ENCODE data around the gene TMEM214.
"Not testable (repeated sequence)": the region's sequence is repeated elsewhere in the genome, so short reads cannot be mapped to it uniquely, and the experiment has no call there.

TMEM214 gene

DNA sequence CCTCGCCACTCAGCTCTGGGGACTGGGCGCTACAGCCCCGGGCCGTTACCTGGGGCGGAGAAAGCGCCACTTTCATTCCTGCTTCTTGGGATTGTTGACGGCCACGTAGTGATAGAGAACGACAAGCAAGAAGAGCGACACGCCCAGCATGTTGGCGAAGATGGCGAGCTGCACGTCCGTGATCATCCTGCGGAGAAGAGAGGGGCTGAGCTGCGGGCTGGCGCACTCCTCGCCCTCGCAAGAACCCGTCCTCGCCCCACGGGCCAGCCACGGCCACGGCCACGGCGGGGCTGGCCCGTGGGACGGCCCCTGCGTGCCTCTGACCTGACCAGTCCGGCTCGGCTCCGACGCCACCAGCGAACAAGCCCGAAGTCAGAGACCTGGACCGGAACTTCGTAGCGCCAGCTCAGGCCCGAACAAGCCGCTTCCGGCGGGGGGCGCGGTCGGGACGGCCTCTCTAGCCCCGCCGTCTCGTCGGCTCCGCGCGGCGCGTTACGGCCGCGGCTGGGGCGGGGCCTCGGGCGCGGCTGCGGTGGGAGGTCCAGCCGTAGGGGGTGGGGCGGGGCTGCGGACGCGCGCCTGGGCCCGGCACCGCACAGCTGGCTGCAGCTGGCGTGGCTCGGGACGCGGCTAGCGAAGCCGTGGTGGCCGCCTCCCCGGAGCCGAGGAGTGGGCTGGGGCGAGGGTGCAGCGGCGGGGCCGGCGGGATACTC, 38.7 kb downstream of the TMEM214 start, which contains the start of gene OST4:
Gene OST4, minus strand, starts transcription at position 378 of the 713 bp plus-strand sequence.
- peak; percentile 70 for DNase-seq

- peak; percentile 26 for DNase-seq
Measured at GRCh38 chr2:27071990-27072830, 39.4 kb downstream of the TMEM214 start.

DNA sequence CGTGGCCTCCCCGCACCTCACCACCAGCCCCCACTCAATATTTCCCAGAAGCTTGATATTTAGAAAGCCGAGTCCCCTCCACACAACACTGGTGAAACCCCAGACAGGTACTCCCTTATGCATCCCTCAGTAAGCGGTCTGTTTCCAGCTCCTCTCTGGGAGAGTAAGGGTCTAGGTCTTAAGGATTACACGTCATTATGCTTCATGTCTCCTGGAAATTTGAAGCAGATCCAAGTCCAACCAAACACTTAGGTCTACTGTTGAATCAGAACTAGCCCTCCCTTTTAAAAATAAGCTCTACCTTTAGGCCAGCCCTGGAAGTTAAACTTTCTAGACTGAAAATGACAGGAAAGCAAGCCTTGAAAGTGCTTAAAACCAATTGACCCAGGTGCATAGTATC, 40.2 kb downstream of the TMEM214 start:
- DNase-seq, result no peak

DNA sequence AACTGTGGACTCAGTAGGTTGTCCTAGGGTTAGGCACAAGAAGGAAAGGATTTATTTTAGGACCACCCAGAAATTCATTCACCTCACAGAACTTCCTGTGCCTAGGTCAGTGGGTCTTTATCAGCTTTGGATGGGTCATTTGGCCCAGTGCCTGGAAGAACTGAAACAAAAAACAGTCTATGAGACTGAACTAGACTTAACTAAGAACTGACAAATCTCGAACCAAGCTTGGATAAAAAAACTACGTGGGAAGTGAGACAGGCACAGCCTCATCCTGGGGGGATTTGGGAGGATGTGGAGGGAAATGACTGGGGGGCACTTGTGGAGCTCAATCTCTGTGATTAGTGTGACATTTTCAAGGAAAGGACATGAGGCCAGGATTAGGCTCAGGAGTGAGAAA, 41.0 kb downstream of the TMEM214 start:
- no peak for DNase-seq

GRCh38 chr2:27074738-27075565, 42.2 kb downstream of the TMEM214 start:
- peak; percentile 29 for DNase-seq

- not testable (repeated sequence) for DNase-seq
Measured at GRCh38 chr2:27075566-27075871, 42.8 kb downstream of the TMEM214 start.

- no peak for DNase-seq
Measured at GRCh38 chr2:27076323-27076722, 43.6 kb downstream of the TMEM214 start.

DNA sequence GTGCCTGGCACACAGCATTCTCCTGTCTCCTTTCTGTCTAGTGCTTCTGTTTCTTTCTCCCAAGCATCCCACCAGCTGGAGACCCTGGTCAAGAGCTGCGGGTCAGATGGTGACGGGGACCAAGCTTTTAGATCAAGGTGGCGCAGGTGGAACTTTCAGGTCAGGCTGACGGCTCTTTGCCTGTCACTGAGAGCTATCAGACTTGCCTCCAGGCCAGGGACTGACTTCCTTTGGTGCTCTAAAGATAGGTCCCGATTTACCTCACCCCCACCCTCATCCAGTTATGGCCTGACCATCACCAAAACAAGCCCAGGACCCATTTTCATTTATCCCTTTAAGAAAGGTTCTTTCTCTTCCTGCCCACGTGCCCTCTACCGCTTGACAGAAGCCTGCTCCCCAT, 44.5 kb downstream of the TMEM214 start:
- DNase-seq, result no peak

DNA sequence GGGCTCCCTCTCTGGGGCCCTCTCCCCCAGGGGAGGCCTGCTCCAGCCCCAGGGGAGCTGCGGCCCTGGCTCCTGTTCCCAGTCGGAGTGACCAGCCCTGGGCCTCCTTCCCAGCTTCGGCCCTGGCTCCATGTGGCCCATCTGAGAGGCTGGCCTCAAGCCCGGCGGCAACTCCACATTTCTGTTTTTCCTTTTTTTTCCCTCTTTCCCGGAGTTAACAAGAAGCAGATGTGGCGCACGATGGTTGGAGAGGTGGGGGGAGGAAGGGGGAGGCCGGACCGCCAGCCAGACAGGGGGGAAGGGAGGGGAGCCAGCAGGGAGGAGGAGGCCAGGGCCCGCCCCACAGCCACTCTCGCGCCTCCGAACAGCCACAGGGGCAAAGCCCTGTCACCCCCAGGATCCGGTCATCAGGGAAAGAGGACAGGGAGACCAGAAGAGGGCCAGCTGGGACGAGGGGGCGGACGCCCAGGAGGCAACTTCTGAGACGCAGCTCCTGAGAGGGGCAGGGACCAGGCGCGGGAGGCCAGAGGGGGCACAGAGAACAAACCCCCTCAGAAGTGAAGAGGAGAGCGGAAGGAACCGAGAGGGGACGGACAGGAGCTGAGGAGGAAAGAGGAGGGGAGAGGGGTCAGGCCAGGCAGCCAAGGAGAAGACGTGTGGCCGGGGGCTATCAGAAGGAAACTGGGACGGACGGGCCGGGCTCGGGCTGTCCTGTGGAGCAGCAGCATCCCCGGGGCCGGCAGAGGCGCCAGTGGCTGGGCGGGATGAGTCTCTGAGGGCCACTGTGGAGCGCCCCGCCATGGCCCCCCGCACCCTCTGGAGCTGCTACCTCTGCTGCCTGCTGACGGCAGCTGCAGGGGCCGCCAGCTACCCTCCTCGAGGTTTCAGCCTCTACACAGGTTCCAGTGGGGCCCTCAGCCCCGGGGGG, 45.8 kb downstream of the TMEM214 start, which contains the start of gene EMILIN1:
Gene EMILIN1, plus strand, starts transcription at position 349 of the 928 bp plus-strand sequence. Its CDS starts 451 bp downstream, at position 800.
- no peak for DNase-seq

DNA sequence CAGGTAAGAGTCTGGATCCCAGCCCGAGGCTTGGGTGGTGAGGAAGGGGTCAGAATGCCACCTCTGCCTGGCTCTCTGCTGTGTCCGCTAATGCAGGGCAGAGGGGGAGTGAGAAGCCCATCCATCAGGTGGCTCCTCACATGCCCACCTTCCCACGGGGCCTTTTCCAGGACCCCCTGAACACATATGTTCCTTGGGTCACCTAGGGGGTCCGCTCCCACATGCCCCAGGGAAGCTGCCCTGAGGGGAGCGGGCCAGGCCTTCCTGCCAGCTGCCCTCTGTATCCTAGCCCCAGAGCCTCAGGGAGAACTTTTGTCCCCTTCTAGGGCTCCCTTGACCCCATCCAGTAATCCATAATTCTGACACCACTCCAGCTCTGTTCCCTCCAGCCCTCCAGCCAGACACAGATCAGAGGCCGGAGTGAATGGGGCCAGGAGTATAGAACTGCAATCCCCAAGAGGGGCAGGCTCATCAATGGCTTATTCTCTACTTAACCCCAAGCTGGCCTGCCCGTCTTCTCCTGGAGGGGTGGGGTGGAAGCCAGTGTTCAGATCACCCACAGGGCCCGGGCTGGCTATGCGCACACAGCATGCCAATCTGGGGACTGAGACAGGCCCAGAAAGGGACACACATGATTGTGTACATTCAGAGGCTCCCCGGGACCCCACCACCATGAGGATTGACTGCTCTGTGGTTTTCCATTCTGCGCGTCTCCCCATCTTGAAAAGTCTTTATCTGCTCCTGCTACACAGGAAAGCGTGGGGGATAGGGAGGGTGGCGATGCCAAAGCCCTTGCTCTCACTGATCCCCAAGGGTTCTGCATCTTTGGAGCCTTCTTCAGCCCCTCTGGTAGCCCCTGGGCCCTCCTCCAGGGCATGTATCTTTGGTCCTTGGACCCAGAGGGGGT, 46.7 kb downstream of the TMEM214 start:
- no peak for DNase-seq

DNA sequence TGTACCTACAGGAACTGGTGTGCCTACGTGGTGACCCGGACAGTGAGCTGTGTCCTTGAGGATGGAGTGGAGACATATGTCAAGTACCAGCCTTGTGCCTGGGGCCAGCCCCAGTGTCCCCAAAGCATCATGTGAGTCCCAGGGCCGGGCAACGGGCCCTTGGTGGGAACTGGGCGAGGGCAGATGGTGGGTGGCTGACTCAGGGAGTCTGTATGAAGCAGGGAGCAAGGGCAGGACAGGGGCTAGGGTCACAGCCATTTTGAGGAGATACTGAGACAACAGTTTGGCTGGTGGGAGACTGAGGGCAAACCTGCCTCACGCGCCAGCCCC, 47.3 kb downstream of the TMEM214 start:
- DNase-seq, result no peak

GRCh38 chr2:27080603-27080936, 47.8 kb downstream of the TMEM214 start:
- DNase-seq, result no peak

DNA sequence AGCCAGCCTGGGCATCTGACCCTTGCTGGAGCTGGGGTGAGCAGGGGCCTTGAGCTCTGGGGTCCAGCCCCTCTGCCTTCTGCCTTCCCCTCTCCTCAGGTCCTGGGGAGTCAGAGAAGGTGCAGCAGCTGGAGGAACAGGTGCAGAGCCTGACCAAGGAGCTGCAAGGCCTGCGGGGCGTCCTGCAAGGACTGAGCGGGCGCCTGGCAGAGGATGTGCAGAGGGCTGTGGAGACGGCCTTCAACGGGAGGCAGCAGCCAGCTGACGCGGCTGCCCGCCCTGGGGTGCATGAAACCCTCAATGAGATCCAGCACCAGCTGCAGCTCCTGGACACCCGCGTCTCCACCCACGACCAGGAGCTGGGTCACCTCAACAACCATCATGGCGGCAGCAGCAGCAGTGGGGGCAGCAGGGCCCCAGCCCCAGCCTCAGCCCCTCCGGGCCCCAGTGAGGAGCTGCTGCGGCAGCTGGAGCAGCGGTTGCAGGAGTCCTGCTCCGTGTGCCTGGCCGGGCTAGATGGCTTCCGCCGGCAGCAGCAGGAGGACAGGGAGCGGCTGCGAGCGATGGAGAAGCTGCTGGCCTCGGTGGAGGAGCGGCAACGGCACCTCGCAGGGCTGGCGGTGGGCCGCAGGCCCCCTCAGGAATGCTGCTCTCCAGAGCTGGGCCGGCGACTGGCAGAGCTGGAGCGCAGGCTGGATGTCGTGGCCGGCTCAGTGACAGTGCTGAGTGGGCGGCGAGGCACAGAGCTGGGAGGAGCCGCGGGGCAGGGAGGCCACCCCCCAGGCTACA, 49.4 kb downstream of the TMEM214 start:
- no peak for DNase-seq

DNA sequence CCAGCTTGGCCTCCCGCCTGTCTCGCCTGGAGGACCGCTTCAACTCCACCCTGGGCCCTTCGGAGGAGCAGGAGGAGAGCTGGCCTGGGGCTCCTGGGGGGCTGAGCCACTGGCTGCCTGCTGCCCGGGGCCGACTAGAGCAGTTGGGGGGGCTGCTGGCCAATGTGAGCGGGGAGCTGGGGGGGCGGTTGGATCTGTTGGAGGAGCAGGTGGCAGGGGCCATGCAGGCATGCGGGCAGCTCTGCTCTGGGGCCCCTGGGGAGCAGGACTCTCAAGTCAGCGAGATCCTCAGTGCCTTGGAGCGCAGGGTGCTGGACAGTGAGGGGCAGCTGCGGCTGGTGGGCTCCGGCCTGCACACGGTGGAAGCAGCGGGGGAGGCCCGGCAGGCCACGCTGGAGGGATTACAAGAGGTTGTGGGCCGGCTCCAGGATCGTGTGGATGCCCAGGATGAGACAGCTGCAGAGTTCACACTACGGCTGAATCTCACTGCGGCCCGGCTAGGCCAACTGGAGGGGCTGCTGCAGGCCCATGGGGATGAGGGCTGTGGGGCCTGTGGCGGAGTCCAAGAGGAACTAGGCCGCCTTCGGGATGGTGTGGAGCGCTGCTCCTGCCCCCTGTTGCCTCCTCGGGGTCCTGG, 50.1 kb downstream of the TMEM214 start:
- DNase-seq, result no peak

- no peak for DNase-seq
Measured at GRCh38 chr2:27083410-27084296, 50.9 kb downstream of the TMEM214 start.

DNA sequence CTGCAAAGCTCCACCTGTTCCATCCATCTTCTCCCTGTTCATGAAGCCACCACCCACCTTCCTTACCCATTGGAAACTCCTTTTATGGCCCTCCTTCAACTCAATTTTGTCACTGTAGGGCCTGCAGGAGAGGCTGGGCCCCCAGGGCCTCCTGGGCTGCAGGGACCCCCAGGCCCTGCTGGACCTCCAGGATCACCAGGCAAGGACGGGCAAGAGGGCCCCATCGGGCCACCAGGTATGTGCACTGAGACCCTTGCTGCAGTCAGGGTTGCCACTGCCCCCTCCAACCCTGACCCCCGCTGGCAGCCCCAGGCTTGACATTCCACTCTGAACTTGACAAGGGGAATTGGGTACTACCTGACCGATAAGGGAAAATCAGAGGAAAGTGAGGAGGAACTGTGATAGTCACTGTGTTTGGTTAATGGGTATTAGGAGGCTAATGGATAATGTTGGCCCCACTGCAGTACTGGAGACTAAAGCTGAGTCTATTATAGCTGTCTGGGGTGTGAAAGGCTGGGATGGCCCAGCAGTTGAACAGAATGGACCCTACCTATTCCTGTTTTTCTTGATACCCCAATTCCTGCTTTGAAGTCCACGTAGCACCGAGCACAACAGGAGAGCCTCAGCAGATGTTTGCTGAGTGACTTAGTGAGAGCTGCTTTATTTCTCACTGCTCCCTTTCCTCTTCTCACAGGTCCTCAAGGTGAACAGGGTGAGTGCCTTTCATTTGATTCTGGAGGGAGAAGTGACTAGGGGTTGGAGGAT, 51.7 kb downstream of the TMEM214 start:
- no peak for DNase-seq

GRCh38 chr2:27085062-27085672, 52.4 kb downstream of the TMEM214 start:
- DNase-seq, result no peak

DNA sequence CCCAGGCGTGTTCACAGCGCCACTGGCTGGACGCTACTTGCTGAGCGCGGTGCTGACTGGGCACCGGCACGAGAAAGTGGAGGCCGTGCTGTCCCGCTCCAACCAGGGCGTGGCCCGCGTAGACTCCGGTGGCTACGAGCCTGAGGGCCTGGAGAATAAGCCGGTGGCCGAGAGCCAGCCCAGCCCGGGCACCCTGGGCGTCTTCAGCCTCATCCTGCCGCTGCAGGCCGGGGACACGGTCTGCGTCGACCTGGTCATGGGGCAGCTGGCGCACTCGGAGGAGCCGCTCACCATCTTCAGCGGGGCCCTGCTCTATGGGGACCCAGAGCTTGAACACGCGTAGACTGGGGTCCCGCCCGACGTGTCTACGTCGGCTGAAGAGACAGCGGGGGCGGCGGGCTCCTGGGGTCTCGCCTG, 52.9 kb downstream of the TMEM214 start:
- DNase-seq, result peak; percentile 13
